ENCODE measurements around the gene DNAJC1. TPM values are rescaled to one million over a fixed set of nuclear protein-coding genes. Genes with fewer than 3 reads are reported as not detected.
"Not testable (repeated sequence)": the region's sequence is repeated elsewhere in the genome, so short reads cannot be mapped to it uniquely, and the experiment has no call there.

Gene DNAJC1
- total RNA-seq, 1 donor from 2014 or later = 66.8 TPM

- Histone ChIP-seq H3K36me3 (ENCODE audit: insufficient read depth, low read length) (no peaks in the 10 kb centered on the region), H3K4me3 (ENCODE audit: insufficient read depth, low read depth, low read length) (no peak overlapping the region), H3K27ac (ENCODE audit: low read depth, low read length) (no peak overlapping the region), H3K27me3 (ENCODE audit: insufficient read depth, low read length) (no peaks in the 10 kb centered on the region), H2AFZ (ENCODE audit: low read depth, low read length) (no peak overlapping the region), H3K79me2 (ENCODE audit: insufficient read depth, low read length) (no peaks in the 10 kb centered on the region), H3K9me3 (ENCODE audit: insufficient read depth, low read depth, low read length) (peaks cover 2% of the 10 kb centered on the region), H3K4me2 (ENCODE audit: low read length) (no peak overlapping the region), H3K4me1 (ENCODE audit: insufficient read depth, low read length) (no peaks in the 10 kb centered on the region), H3K9ac (ENCODE audit: low read length) (no peak overlapping the region), H4K20me1 (ENCODE audit: insufficient read depth, low read length) (peaks cover 4% of the 10 kb centered on the region)
- H3K36me3 Mint-ChIP-seq (ENCODE audit: low read depth, unreplicated experiment) = peaks cover 29% of the 10 kb centered on the region
- FAIRE-seq = no peak
- no peak overlapping the region for H3K4me3 Mint-ChIP-seq (ENCODE audit: unreplicated experiment)
- H3K27ac Mint-ChIP-seq (ENCODE audit: unreplicated experiment) = no peak overlapping the region
- peaks cover 23% of the 10 kb centered on the region for H3K9me3 Mint-ChIP-seq (ENCODE audit: unreplicated experiment)
- DNase-seq (ENCODE audit: low read depth) = no peak
- H3K27me3 Mint-ChIP-seq (ENCODE audit: low read depth, unreplicated experiment) = no peaks in the 10 kb centered on the region
- TF ChIP-seq CTCF (IDR thresholded peaks at IDR 0.05; ENCODE audit: insufficient read depth, low read depth, low read length) = no peak
- no peak for TF ChIP-seq EZH2 (IDR thresholded peaks at IDR 0.05; ENCODE audit: insufficient read depth, low read length)
- peaks cover 3% of the 10 kb centered on the region for H3K4me1 Mint-ChIP-seq (ENCODE audit: low read depth, unreplicated experiment)
These were observed 114.6 kb downstream of the DNAJC1 start for GRCh38 chr10:21888959-21889358.

GRCh38 chr10:21885940-21886339 lies 117.6 kb downstream of the DNAJC1 start:
- Histone ChIP-seq H4K20me1 (ENCODE audit: insufficient read depth, low read length) (peaks cover 4% of the 10 kb centered on the region), H3K9ac (ENCODE audit: low read length) (no peak overlapping the region), H3K27me3 (ENCODE audit: insufficient read depth, low read length) (no peaks in the 10 kb centered on the region), H3K4me1 (ENCODE audit: insufficient read depth, low read length) (no peaks in the 10 kb centered on the region), H3K36me3 (ENCODE audit: insufficient read depth, low read length) (no peaks in the 10 kb centered on the region), H3K4me3 (ENCODE audit: insufficient read depth, low read depth, low read length) (no peak overlapping the region), H3K9me3 (ENCODE audit: insufficient read depth, low read depth, low read length) (peaks cover 2% of the 10 kb centered on the region), H3K79me2 (ENCODE audit: insufficient read depth, low read length) (no peaks in the 10 kb centered on the region), H3K4me2 (ENCODE audit: low read length) (no peak overlapping the region), H3K27ac (ENCODE audit: low read depth, low read length) (no peak overlapping the region), H2AFZ (ENCODE audit: low read depth, low read length) (no peak overlapping the region)
- FAIRE-seq (no peak), DNase-seq (ENCODE audit: low read depth) (no peak)
- peaks cover 16% of the 10 kb centered on the region for H3K9me3 Mint-ChIP-seq (ENCODE audit: unreplicated experiment)
- no peak overlapping the region for H3K4me3 Mint-ChIP-seq (ENCODE audit: unreplicated experiment)
- peaks cover 27% of the 10 kb centered on the region for H3K36me3 Mint-ChIP-seq (ENCODE audit: low read depth, unreplicated experiment)
- no peaks in the 10 kb centered on the region for H3K27me3 Mint-ChIP-seq (ENCODE audit: low read depth, unreplicated experiment)
- H3K4me1 Mint-ChIP-seq (ENCODE audit: low read depth, unreplicated experiment) = peaks cover 3% of the 10 kb centered on the region
- TF ChIP-seq CTCF (IDR thresholded peaks at IDR 0.05; ENCODE audit: insufficient read depth, low read depth, low read length) (no peak), EZH2 (IDR thresholded peaks at IDR 0.05; ENCODE audit: insufficient read depth, low read length) (no peak)
- H3K27ac Mint-ChIP-seq (ENCODE audit: unreplicated experiment) = no peak overlapping the region

GRCh38 chr10:21873198-21873597 lies 130.3 kb downstream of the DNAJC1 start:
- Mint-ChIP-seq H3K27me3 (ENCODE audit: low read depth, unreplicated experiment) (no peaks in the 10 kb centered on the region), H3K9me3 (ENCODE audit: unreplicated experiment) (peaks cover 5% of the 10 kb centered on the region), H3K4me1 (ENCODE audit: low read depth, unreplicated experiment) (no peaks in the 10 kb centered on the region), H3K4me3 (ENCODE audit: unreplicated experiment) (no peak overlapping the region), H3K27ac (ENCODE audit: unreplicated experiment) (no peak overlapping the region), H3K36me3 (ENCODE audit: low read depth, unreplicated experiment) (peaks cover 33% of the 10 kb centered on the region)
- no peaks in the 10 kb centered on the region for H3K36me3 ChIP-seq (ENCODE audit: insufficient read depth, low read length)
- no peak overlapping the region for H3K9ac ChIP-seq (ENCODE audit: low read length)
- FAIRE-seq (no peak), DNase-seq (ENCODE audit: low read depth) (no peak)
- H3K4me2 ChIP-seq (ENCODE audit: low read length) = no peak overlapping the region
- no peaks in the 10 kb centered on the region for H3K4me1 ChIP-seq (ENCODE audit: insufficient read depth, low read length)
- H3K4me3 ChIP-seq (ENCODE audit: insufficient read depth, low read depth, low read length) = no peak overlapping the region
- no peaks in the 10 kb centered on the region for H3K79me2 ChIP-seq (ENCODE audit: insufficient read depth, low read length)
- no peaks in the 10 kb centered on the region for H3K9me3 ChIP-seq (ENCODE audit: insufficient read depth, low read depth, low read length)
- H3K27ac ChIP-seq (ENCODE audit: low read depth, low read length) = no peak overlapping the region
- no peak overlapping the region for H2AFZ ChIP-seq (ENCODE audit: low read depth, low read length)
- H3K27me3 ChIP-seq (ENCODE audit: insufficient read depth, low read length) = no peaks in the 10 kb centered on the region
- TF ChIP-seq EZH2 (IDR thresholded peaks at IDR 0.05; ENCODE audit: insufficient read depth, low read length) (no peak), CTCF (IDR thresholded peaks at IDR 0.05; ENCODE audit: insufficient read depth, low read depth, low read length) (no peak)
- H4K20me1 ChIP-seq (ENCODE audit: insufficient read depth, low read length) = no peaks in the 10 kb centered on the region

GRCh38 chr10:21872771-21873170 lies 130.8 kb downstream of the DNAJC1 start:
- H3K27ac ChIP-seq (ENCODE audit: low read depth, low read length); H3K27me3 ChIP-seq (ENCODE audit: insufficient read depth, low read length); H3K4me1 Mint-ChIP-seq (ENCODE audit: low read depth, unreplicated experiment); DNase-seq (ENCODE audit: low read depth); FAIRE-seq; H3K9ac ChIP-seq (ENCODE audit: low read length); H3K4me3 Mint-ChIP-seq (ENCODE audit: unreplicated experiment); H3K27me3 Mint-ChIP-seq (ENCODE audit: low read depth, unreplicated experiment); H3K79me2 ChIP-seq (ENCODE audit: insufficient read depth, low read length); H2AFZ ChIP-seq (ENCODE audit: low read depth, low read length); H3K36me3 ChIP-seq (ENCODE audit: insufficient read depth, low read length); H3K9me3 Mint-ChIP-seq (ENCODE audit: unreplicated experiment); H3K4me3 ChIP-seq (ENCODE audit: insufficient read depth, low read depth, low read length); H3K27ac Mint-ChIP-seq (ENCODE audit: unreplicated experiment); H3K4me2 ChIP-seq (ENCODE audit: low read length); H3K4me1 ChIP-seq (ENCODE audit: insufficient read depth, low read length); H4K20me1 ChIP-seq (ENCODE audit: insufficient read depth, low read length); H3K9me3 ChIP-seq (ENCODE audit: insufficient read depth, low read depth, low read length): not testable (repeated sequence)
- peaks cover 33% of the 10 kb centered on the region for H3K36me3 Mint-ChIP-seq (ENCODE audit: low read depth, unreplicated experiment)

All from astrocyte (in vitro differentiated cells and primary cell).